GM10847 (cell line): ENCODE measurements around the gene TMEM183A.

Experiments
- POLR2A ChIP-seq: IDR thresholded peaks from 2 replicates; pipeline ENCODE4 v1.6.1; 2011; ENCODE audit not compliant: insufficient read length; ENCODE audit errors: extremely low read depth

TMEM183A gene

GRCh38 chr1:203046984-203047630 is 39.9 kb downstream of the TMEM183A start:
- TF ChIP-seq POLR2A, result no peak

- no peak for TF ChIP-seq POLR2A
Observed at GRCh38 chr1:203048086-203048485, 40.9 kb downstream of the TMEM183A start.

- no peak for TF ChIP-seq POLR2A
Observed at GRCh38 chr1:203048555-203049051, 41.4 kb downstream of the TMEM183A start.

- no peak for TF ChIP-seq POLR2A
Observed at GRCh38 chr1:203049077-203049476, 41.9 kb downstream of the TMEM183A start.

- TF ChIP-seq POLR2A, result no peak
Observed at GRCh38 chr1:203049576-203050180, 42.5 kb downstream of the TMEM183A start.

- TF ChIP-seq POLR2A, result no peak
Observed at GRCh38 chr1:203050826-203051225, 43.7 kb downstream of the TMEM183A start.

GRCh38 chr1:203051841-203052324 is 44.7 kb downstream of the TMEM183A start:
- no peak for TF ChIP-seq POLR2A

GRCh38 chr1:203052601-203053000 is 45.4 kb downstream of the TMEM183A start:
- no peak for TF ChIP-seq POLR2A

- no peak for TF ChIP-seq POLR2A
Observed at GRCh38 chr1:203054184-203054583, 47.0 kb downstream of the TMEM183A start.

- TF ChIP-seq POLR2A, result no peak
Observed at GRCh38 chr1:203054642-203055041, 47.5 kb downstream of the TMEM183A start.

- no peak for TF ChIP-seq POLR2A
Observed at GRCh38 chr1:203055161-203055799, 48.1 kb downstream of the TMEM183A start.

- TF ChIP-seq POLR2A, result no peak
Observed at GRCh38 chr1:203056012-203056411, 48.8 kb downstream of the TMEM183A start.

GRCh38 chr1:203056516-203056915 is 49.3 kb downstream of the TMEM183A start:
- TF ChIP-seq POLR2A, result no peak

- TF ChIP-seq POLR2A, result no peak
Observed at GRCh38 chr1:203057911-203058675, 50.9 kb downstream of the TMEM183A start.

GRCh38 chr1:203058676-203058935 is 51.4 kb downstream of the TMEM183A start:
- TF ChIP-seq POLR2A, result no peak

- no peak for TF ChIP-seq POLR2A
Observed at GRCh38 chr1:203059485-203059884, 52.3 kb downstream of the TMEM183A start.
